Measurements from ENCODE around the gene OGDH. TPM values are rescaled to one million over a fixed set of nuclear protein-coding genes. Genes with fewer than 3 reads are reported as not detected.
A peak's percentile ranks its signal among the peaks of the same experiment; 100 is the strongest.

Gene OGDH
- total and polyA plus RNA-seq, 2 experiments from 2014 or later, result 13.5 to 76.9 TPM

DNA sequence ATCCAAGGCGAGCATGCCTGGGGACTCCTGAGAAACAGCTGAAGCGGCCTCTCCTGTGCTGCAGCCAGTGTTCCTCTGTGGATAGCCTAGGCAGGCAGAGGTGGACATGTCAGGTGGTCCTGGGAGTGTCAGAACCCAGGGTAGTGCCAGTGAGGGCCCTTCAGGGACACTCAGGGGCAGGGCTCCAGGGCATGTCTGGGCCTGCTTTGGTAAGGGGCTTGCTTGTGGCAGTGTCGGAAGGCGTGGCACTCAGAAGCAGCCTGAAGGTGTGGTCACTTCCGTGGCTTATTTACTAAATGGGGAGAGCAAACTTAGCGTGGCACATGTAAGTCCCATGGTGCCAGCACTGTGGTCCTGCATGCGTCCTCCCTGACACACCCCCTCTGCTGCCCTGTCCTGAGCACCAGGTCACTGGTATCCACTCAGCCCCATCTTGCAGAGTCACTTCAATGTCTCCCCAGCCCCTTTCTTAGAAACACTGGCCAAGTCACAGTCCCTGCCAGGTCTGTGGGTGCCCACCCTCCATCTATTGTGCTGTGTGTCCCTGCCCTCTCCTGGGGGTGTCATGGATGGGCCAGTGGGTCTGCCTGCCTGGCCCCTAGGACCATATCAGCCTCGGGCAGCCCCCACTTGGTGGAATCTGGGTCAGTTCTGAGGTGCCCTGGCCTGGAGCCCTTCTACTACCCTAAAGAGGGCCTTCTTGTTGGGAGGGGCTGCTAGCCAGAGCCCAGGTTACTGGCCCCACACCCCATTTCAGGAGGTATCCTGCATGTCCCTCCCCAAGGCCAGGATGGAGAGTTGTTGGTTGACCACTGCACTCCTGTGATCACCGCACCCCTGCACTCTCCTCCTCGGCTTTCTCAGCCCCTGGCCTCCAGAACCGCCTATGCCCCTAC, 148.6 kb downstream of the OGDH start (continued):
- no peak for TF ChIP-seq EZH2phosphoT487 (IDR thresholded peaks at IDR 0.05; ENCODE audit: unreplicated experiment)
- TF ChIP-seq CREB1 (CRISPR knock-in tag; IDR thresholded peaks at IDR 0.05; ENCODE audit: low read depth), result no peak
- no peak for TF ChIP-seq STAT1 (IDR thresholded peaks at IDR 0.05; ENCODE audit: unreplicated experiment)
- TF ChIP-seq ZNF114 (CRISPR knock-in tag; IDR thresholded peaks at IDR 0.05), result no peak
- no peak for TF ChIP-seq EZH2 (IDR thresholded peaks at IDR 0.05; ENCODE audit: low read depth, unreplicated experiment)
- TF ChIP-seq, protein P1, sequence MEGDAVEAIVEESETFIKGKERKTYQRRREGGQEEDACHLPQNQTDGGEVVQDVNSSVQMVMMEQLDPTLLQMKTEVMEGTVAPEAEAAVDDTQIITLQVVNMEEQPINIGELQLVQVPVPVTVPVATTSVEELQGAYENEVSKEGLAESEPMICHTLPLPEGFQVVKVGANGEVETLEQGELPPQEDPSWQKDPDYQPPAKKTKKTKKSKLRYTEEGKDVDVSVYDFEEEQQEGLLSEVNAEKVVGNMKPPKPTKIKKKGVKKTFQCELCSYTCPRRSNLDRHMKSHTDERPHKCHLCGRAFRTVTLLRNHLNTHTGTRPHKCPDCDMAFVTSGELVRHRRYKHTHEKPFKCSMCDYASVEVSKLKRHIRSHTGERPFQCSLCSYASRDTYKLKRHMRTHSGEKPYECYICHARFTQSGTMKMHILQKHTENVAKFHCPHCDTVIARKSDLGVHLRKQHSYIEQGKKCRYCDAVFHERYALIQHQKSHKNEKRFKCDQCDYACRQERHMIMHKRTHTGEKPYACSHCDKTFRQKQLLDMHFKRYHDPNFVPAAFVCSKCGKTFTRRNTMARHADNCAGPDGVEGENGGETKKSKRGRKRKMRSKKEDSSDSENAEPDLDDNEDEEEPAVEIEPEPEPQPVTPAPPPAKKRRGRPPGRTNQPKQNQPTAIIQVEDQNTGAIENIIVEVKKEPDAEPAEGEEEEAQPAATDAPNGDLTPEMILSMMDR (conservative IDR thresholded peaks at IDR 0.05; ENCODE audit: low read depth in 2 of 2), result no peak

DNA sequence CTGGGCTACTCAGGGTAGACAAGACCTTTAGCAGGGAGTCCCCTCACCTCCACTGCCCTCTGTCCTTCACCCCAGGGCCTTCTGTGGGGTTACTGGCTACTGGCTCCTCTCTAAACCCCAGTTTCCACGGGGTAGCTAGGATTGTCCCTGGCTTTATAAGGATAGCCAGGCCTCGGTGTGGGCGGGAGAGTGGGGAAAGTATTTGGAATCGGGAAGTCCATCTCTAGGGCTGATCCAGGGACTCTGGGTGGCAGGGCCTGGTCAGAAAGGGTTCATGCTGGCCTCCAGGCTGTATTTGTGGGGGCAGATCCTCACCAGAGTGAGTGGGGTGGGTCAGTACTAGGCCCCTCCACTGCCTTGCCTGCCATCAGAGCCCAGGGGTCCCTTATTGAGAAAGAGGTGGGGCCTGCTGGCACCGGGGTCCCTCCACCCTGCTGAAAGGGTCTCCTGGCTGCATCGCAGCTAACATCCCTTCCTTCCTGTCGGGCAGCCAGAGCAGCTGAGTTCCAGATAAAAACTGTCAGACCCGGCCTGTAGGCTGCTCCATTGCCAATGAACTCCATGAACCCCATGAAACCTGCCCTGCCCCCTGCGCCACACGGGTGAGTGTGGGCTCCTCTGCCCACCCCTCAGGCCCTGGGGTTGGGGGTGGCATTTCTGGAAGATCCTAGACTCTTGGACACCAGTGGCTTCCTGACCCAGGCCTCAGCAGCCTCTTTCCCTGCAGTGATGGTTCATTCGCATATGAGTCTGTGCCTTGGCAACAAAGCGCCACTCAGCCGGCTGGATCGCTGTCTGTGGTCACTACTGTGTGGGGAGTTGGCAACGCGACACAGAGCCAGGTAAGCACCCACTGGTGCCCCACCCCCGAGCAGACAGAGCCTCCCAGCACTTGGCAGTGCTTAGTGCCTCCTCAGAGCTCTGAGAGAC, 149.5 kb downstream of the OGDH start:
- no peak for ATAC-seq
- DNase-seq (ENCODE audit: low spot score), result no peak
- Histone ChIP-seq H3K79me2 (replicated peaks; ENCODE audit: insufficient read depth) (peaks cover 34% of the 10 kb centered on the region), H3K4me3 (no peak overlapping the region), H3K36me3 (ENCODE audit: insufficient read depth) (no peaks in the 10 kb centered on the region), H3K9me2 (ENCODE audit: insufficient read depth) (no peaks in the 10 kb centered on the region), H3K27ac (ENCODE audit: low read depth) (0 out of 2 replicates have a peak overlapping the region, but pooled peaks have one; percentile 45), H3K27me3 (ENCODE audit: insufficient read depth) (no peaks in the 10 kb centered on the region), H2AFZ (no peak overlapping the region), H4K20me1 (replicated peaks; ENCODE audit: insufficient read depth) (peaks cover 12% of the 10 kb centered on the region; the same call in 1 of the 2 replicates), H3F3A (replicated peaks; ENCODE audit: low read depth) (no peaks in the 10 kb centered on the region), H3K4me1 (ENCODE audit: insufficient read depth) (no peaks in the 10 kb centered on the region), H3K4me2 (no peak overlapping the region)
- Mint-ChIP-seq H3K27me3 (ENCODE audit: insufficient read depth, low read depth, poor library complexity) (peaks cover 4% of the 10 kb centered on the region), H3K9me3 (no peaks in the 10 kb centered on the region), H3K36me3 (ENCODE audit: low read depth) (peaks cover 25% of the 10 kb centered on the region), H3K4me1 (peaks cover 11% of the 10 kb centered on the region), H3K4me3 (no peak overlapping the region), H3K27ac (peak overlapping the region; percentile 62; the same call in 1 of the 2 replicates)
- TF ChIP-seq, protein P2, sequence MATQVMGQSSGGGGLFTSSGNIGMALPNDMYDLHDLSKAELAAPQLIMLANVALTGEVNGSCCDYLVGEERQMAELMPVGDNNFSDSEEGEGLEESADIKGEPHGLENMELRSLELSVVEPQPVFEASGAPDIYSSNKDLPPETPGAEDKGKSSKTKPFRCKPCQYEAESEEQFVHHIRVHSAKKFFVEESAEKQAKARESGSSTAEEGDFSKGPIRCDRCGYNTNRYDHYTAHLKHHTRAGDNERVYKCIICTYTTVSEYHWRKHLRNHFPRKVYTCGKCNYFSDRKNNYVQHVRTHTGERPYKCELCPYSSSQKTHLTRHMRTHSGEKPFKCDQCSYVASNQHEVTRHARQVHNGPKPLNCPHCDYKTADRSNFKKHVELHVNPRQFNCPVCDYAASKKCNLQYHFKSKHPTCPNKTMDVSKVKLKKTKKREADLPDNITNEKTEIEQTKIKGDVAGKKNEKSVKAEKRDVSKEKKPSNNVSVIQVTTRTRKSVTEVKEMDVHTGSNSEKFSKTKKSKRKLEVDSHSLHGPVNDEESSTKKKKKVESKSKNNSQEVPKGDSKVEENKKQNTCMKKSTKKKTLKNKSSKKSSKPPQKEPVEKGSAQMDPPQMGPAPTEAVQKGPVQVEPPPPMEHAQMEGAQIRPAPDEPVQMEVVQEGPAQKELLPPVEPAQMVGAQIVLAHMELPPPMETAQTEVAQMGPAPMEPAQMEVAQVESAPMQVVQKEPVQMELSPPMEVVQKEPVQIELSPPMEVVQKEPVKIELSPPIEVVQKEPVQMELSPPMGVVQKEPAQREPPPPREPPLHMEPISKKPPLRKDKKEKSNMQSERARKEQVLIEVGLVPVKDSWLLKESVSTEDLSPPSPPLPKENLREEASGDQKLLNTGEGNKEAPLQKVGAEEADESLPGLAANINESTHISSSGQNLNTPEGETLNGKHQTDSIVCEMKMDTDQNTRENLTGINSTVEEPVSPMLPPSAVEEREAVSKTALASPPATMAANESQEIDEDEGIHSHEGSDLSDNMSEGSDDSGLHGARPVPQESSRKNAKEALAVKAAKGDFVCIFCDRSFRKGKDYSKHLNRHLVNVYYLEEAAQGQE (IDR thresholded peaks at IDR 0.05; ENCODE audit: unreplicated experiment), result no peak
- TF ChIP-seq, protein P3, sequence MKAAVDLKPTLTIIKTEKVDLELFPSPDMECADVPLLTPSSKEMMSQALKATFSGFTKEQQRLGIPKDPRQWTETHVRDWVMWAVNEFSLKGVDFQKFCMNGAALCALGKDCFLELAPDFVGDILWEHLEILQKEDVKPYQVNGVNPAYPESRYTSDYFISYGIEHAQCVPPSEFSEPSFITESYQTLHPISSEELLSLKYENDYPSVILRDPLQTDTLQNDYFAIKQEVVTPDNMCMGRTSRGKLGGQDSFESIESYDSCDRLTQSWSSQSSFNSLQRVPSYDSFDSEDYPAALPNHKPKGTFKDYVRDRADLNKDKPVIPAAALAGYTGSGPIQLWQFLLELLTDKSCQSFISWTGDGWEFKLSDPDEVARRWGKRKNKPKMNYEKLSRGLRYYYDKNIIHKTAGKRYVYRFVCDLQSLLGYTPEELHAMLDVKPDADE (IDR thresholded peaks at IDR 0.05), result no peak
- TF ChIP-seq, protein P1 (conservative IDR thresholded peaks at IDR 0.05; ENCODE audit: low read depth in 2 of 2), result no peak
- TF ChIP-seq ZNF331 (CRISPR knock-in tag; IDR thresholded peaks at IDR 0.05; ENCODE audit: low read depth) (no peak), CREB1 (CRISPR knock-in tag; IDR thresholded peaks at IDR 0.05; ENCODE audit: low read depth) (no peak), EZH2 (IDR thresholded peaks at IDR 0.05; ENCODE audit: low read depth, unreplicated experiment) (no peak), JUNB (IDR thresholded peaks at IDR 0.05; ENCODE audit: unreplicated experiment) (no peak), ZNF114 (CRISPR knock-in tag; IDR thresholded peaks at IDR 0.05) (no peak)

Measured in GM23338 (cell line).